ENCODE results near the gene CENPC.

CENPC gene

DNA sequence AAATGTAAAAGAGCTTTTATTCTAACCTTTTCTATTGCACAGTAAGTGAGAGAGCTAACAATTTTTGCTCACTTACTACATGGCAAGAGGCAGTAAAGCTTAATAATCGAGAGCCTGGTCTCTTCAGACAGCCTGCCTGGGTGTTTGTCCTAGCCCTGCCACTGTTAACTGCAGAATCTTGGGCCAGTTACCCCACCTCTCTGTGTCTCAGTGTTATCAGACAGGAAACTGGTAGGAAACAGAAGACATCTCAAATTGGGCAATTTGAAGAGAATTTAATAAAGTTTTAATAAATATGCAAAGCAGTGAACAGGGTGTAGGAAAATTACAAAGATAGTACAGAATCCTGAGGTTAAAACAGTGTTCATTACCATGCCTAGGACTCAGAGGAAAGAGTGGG is 26.7 kb upstream of the CENPC start:
- H3K4me3 ChIP-seq (ENCODE audit: low read depth, low read length) = no peak overlapping the region
- DNase-seq (ENCODE audit: low read depth) = no peak
- no peak for TF ChIP-seq CTCF (IDR thresholded peaks at IDR 0.05; ENCODE audit: low read depth, low read length, missing control alignments)
- in situ Hi-C loops (cut with HindIII; ENCODE audit: low sequenced_read_pairs) = no loop called here

GRCh38 chr4:67570537-67570936 is 25.2 kb upstream of the CENPC start:
- in situ Hi-C loops (cut with HindIII; ENCODE audit: low sequenced_read_pairs) = no loop called here
- DNase-seq (ENCODE audit: low read depth) = no peak
- H3K4me3 ChIP-seq (ENCODE audit: low read depth, low read length) = no peak overlapping the region
- TF ChIP-seq CTCF (IDR thresholded peaks at IDR 0.05; ENCODE audit: low read depth, low read length, missing control alignments) = no peak

- TF ChIP-seq CTCF (IDR thresholded peaks at IDR 0.05; ENCODE audit: low read depth, low read length, missing control alignments) = no peak
- no peak overlapping the region for H3K4me3 ChIP-seq (ENCODE audit: low read depth, low read length)
- in situ Hi-C loops (cut with HindIII; ENCODE audit: low sequenced_read_pairs) = no loop called here
- no peak for DNase-seq (ENCODE audit: low read depth)
Measured at GRCh38 chr4:67568820-67569219, 23.5 kb upstream of the CENPC start.

DNA sequence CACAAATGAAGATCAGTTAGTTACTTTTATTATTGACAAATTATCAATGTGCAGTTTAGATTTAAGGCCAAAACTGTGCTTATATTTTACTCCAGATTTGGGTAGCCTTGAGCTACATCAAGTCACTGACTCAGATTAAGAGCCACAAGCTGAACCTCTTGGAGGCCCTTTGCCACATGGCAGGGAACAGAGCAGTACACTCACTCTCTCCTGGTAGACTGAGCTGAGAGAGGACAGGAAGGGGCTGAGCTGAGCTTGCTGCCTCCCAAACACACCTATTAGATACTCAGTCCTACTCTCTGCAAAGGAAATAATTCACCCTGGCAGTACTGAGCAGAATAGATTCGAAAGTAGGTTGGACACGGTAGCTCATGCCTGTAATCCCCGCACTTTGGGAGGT is 21.0 kb upstream of the CENPC start:
- H3K4me3 ChIP-seq (ENCODE audit: low read depth, low read length) = no peak overlapping the region
- TF ChIP-seq CTCF (IDR thresholded peaks at IDR 0.05; ENCODE audit: low read depth, low read length, missing control alignments) = no peak
- in situ Hi-C loops (cut with HindIII; ENCODE audit: low sequenced_read_pairs) = no loop called here
- DNase-seq (ENCODE audit: low read depth) = no peak

DNA sequence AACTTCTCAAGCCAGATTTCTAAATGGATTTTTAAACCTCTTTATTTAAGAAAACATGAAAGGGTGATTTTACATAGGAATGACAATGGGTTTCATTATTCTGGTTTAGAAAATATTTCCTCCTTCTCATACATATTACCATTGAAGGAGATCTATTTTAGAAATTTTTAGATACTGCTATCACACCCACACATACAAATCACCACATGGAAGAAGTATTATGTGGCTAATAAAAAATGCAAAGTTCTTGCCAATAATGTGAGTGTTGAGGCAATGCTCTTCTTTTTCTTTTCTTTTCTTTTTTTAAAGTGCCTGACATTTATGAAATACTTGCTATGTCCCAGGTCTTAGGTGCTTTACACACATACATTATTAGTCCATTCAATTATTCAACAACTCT is 20.0 kb upstream of the CENPC start:
- no peak for DNase-seq (ENCODE audit: low read depth)
- in situ Hi-C loops (cut with HindIII; ENCODE audit: low sequenced_read_pairs) = no loop called here
- TF ChIP-seq CTCF (IDR thresholded peaks at IDR 0.05; ENCODE audit: low read depth, low read length, missing control alignments) = no peak

DNA sequence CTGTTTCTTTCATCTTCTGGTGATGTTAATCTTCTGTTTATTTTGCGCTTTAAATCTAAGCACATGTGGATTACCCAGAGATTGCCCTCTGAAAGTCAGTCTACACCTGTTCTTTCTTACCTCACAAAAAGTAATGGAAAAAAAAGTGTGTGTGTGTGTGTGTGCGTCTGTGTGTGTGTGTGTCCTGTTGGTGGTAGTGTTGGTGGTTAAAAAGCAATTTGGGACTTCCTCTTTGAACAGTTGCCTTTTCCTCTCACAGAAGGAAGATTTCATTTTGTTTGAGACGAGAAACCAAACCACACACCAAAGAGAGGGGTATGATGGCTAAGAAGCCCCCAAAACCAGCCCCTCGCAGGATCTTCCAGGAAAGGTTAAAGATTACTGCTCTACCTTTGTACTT is 13.2 kb upstream of the CENPC start, which contains the start of gene STAP1:
Gene STAP1 (plus strand): TSS at position 235 of the 400 bp plus-strand sequence. CDS start 83 bp downstream, at position 318.
- DNase-seq (ENCODE audit: low read depth) = no peak
- no peak for TF ChIP-seq CTCF (IDR thresholded peaks at IDR 0.05; ENCODE audit: low read depth, low read length, missing control alignments)
- no peak within 1 kb of the TSS for H3K4me3 ChIP-seq (ENCODE audit: low read depth, low read length)
- in situ Hi-C loops (cut with HindIII; ENCODE audit: low sequenced_read_pairs) = no loop called here

More for the DNA sequence above, 20.0 kb upstream of the CENPC start:
- H3K4me3 ChIP-seq (ENCODE audit: low read depth, low read length) = no peak overlapping the region

DNA sequence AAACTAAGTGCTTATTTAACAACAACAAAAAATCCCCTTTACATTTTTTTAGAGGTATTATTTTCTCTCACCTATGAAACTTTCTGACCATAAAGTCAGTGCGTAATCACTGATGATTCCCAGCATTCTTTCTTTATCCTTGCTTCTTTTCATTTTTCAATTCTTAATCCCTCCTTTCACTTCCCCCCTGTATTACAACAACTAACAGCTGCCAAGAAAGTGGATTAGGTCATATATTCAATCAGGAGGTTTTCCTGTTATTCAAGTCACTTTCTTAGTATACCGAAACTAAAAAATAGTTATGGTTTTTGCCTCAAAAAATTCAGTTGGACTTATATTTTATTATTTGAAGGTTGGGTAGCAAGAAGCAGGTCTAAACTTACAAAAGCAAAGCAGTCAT is 11.1 kb upstream of the CENPC start:
- in situ Hi-C loops (cut with HindIII; ENCODE audit: low sequenced_read_pairs) = no loop called here
- TF ChIP-seq CTCF (IDR thresholded peaks at IDR 0.05; ENCODE audit: low read depth, low read length, missing control alignments) = no peak
- DNase-seq (ENCODE audit: low read depth) = no peak
- no peak overlapping the region for H3K4me3 ChIP-seq (ENCODE audit: low read depth, low read length)
